Spleen (tissue), 11 donors: Measurements from ENCODE around the gene AGK. TPM values are rescaled to one million over a fixed set of nuclear protein-coding genes. Genes with fewer than 3 reads are reported as not detected.

Experiments
- DNase-seq: peaks from one replicate; pipeline ENCODE4 v3.0.0-alpha.2; 2020
- H3K27ac ChIP-seq, 8 donors: fragments of 200-600 bp; sonication (generic) in 7 of 8; 1 replicate in 4 of 8; 2 replicates in 4 of 8; pipeline versions ENCODE4 v1.5.0 to v1.8.0; 2016 to 2021; ENCODE audit warnings: inconsistent platforms in 4 of 8, mild to moderate bottlenecking in 4 of 8, moderate library complexity in 1 of 8
- H3K27me3 ChIP-seq, 7 donors: fragments of 200-600 bp; sonication (generic) in 6 of 7; replicated peaks in 1 of 7; 1 replicate in 4 of 7; 2 replicates in 3 of 7; pipeline versions ENCODE4 v1.5.0 to v1.8.0; 2016 to 2021; ENCODE audit warnings: inconsistent platforms in 3 of 7, mild to moderate bottlenecking in 1 of 7
- H3K36me3 ChIP-seq, 6 donors: fragments of 200-600 bp; sonication (generic) in 5 of 6; 1 replicate in 4 of 6; 2 replicates in 2 of 6; pipeline versions ENCODE4 v1.5.0 to v1.8.0; 2016 to 2021; ENCODE audit warnings: inconsistent platforms in 2 of 6
- H3K4me1 ChIP-seq, 6 donors: fragments of 200-600 bp; sonication (generic) in 5 of 6; 1 replicate in 3 of 6; 2 replicates in 3 of 6; pipeline versions ENCODE4 v1.5.0 to v1.8.0; 2016 to 2021; ENCODE audit warnings: inconsistent platforms in 3 of 6
- H3K4me3 ChIP-seq, 8 donors: fragments of 200-600 bp; sonication (generic) in 7 of 8; 1 replicate in 4 of 8; 2 replicates in 4 of 8; pipeline versions ENCODE4 v1.5.0 to v1.8.0; 2016 to 2021; ENCODE audit warnings: inconsistent platforms in 4 of 8, mild to moderate bottlenecking in 4 of 8, moderate library complexity in 2 of 8
- H3K9me3 ChIP-seq, 8 donors: fragments of 200-600 bp; sonication (generic) in 7 of 8; 1 replicate in 4 of 8; 2 replicates in 4 of 8; pipeline versions ENCODE4 v1.5.0 to v1.8.0; 2016 to 2021; ENCODE audit warnings: inconsistent platforms in 4 of 8
- POLR2A ChIP-seq, 3 donors: fragments of 450-650 bp; IDR thresholded peaks; one replicate each; pipeline ENCODE4 v1.5.1; 2017; ENCODE audit warnings: antibody characterized with exemption in 3 of 3, mild to moderate bottlenecking in 1 of 3
- POLR2AphosphoS5 ChIP-seq, 3 donors: sonication (generic); formaldehyde crosslinking; IDR thresholded peaks; one replicate each; pipeline ENCODE4 v1.5.1; 2017; ENCODE audit warnings: antibody characterized with exemption in 3 of 3
- WGBS, 5 donors: extraction: QIAGEN DNeasy Blood & Tissue Kit in 3 of 5; methylation state at CpG; one replicate each; pipeline versions ENCODE4 v1.1.5 to v1.1.7; 2013 to 2018; 5-methylcytosine and 5-hydroxymethylcytosine counted together
- intact Hi-C: fragments of 100-400 bp; cut with DNase I; formaldehyde crosslinking; loops from one replicate; pipeline ENCODE4 v1.15.0; 2023; ENCODE audit warnings: low total_unique reads
- polyA plus RNA-seq, 3 donors: library from polyadenylated mRNA; stranded (reverse); fragments of 200-250 nt; gene quantifications; one replicate each; pipeline ENCODE4 v1.2.1, GENCODE V29; 2013
- total RNA-seq, 7 donors: library from RNA; depleted of rRNA in 3 of 7; stranded (reverse); fragments of >200 nt in 3 of 7; fragmentation: NEBNext Ultra II Directional in 4 of 7; extraction: Animal tissue kit (Norgen Biotek cat#: 25700) in 4 of 7; gene quantifications; one replicate each; pipeline versions ENCODE4 v1.1.0 to v1.2.1, GENCODE V29; 2016 to 2021
- TF ChIP-seq, protein P1 (sequence below), 11 experiments: fragments of 200-600 bp in 7 of 11; fragments of 450-650 bp in 4 of 11; sonication (generic) in 4 of 11; IDR thresholded peaks in 8 of 11; conservative IDR thresholded peaks in 3 of 11; 1 replicate in 7 of 11; 2 replicates in 4 of 11; pipeline versions ENCODE4 v1.4.0 to v1.8.0; 2016 to 2021; ENCODE audit warnings: antibody characterized with exemption in 11 of 11, inconsistent platforms in 4 of 11, mild to moderate bottlenecking in 1 of 11
- donor health status: healthy with polysubstance abuse.
- donor health status: DM: no; HTN: no; CAD: no; lungs with moderate emphysema.
- donor health status: DM: no; HTN: no; CAD: no.
- donor health status: Bipolar disorder and iron deficiency.
- donor health status: healthy.
- donor health status: DM: no; HTN: no; CAD: no.
- donor health status: DM: yes; HTN: yes; CAD: no.

Gene AGK
- total and polyA plus RNA-seq, 10 donors, result 11.0 to 35.5 (median 24.0) TPM

- H3K36me3 ChIP-seq, result peaks cover 0 to 54% (median 6%) of the 10 kb centered on the region in 6 donors
- H3K27ac ChIP-seq, result peak overlapping the region in 1 of 8 donors; percentile 1
- WGBS, 5 donors, result 81 to 97% (median 96%) methylated on average over 3 of the region's 3 CpGs
- TF ChIP-seq, protein P1, sequence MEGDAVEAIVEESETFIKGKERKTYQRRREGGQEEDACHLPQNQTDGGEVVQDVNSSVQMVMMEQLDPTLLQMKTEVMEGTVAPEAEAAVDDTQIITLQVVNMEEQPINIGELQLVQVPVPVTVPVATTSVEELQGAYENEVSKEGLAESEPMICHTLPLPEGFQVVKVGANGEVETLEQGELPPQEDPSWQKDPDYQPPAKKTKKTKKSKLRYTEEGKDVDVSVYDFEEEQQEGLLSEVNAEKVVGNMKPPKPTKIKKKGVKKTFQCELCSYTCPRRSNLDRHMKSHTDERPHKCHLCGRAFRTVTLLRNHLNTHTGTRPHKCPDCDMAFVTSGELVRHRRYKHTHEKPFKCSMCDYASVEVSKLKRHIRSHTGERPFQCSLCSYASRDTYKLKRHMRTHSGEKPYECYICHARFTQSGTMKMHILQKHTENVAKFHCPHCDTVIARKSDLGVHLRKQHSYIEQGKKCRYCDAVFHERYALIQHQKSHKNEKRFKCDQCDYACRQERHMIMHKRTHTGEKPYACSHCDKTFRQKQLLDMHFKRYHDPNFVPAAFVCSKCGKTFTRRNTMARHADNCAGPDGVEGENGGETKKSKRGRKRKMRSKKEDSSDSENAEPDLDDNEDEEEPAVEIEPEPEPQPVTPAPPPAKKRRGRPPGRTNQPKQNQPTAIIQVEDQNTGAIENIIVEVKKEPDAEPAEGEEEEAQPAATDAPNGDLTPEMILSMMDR (IDR thresholded peaks at IDR 0.05 in 8 of 11, conservative IDR thresholded peaks at IDR 0.05 in 3 of 11), result no peak
- TF ChIP-seq POLR2A (IDR thresholded peaks at IDR 0.05), result no peak
- TF ChIP-seq POLR2AphosphoS5 (IDR thresholded peaks at IDR 0.05), result no peak
- no peaks in the 10 kb centered on the region for H3K4me1 ChIP-seq
- H3K4me3 ChIP-seq, result no peak overlapping the region
- intact Hi-C loops, result no loop called here
- no peaks in the 10 kb centered on the region for H3K27me3 ChIP-seq
- no peaks in the 10 kb centered on the region for H3K9me3 ChIP-seq
- no peak for DNase-seq
Measured at GRCh38 chr7:141590071-141590470, 38.9 kb downstream of the AGK start.

DNA sequence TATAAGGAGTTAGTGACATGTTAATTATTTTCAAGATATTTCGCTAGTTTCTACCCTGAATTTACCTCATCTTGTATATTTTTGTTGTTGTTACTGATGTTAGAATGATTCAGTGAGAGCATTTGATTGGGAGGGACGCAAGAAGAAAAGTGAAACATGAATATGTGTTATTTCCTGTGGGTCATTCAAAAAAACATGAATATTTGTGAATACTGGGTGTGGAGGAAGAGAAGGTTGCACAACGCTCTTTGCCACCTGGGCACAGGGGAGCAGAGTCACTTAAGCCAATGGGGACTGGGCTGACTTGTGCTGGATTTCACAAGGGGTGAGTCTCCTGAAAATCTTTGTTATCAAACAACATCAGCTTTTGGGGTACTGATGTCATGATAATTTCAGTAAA, 39.5 kb downstream of the AGK start:
- H3K4me3 ChIP-seq, result no peak overlapping the region
- H3K27me3 ChIP-seq, result no peaks in the 10 kb centered on the region
- H3K4me1 ChIP-seq, result no peaks in the 10 kb centered on the region
- TF ChIP-seq POLR2A (IDR thresholded peaks at IDR 0.05) (no peak), POLR2AphosphoS5 (IDR thresholded peaks at IDR 0.05) (no peak)
- TF ChIP-seq, protein P1 (IDR thresholded peaks at IDR 0.05 in 8 of 11, conservative IDR thresholded peaks at IDR 0.05 in 3 of 11), result no peak
- H3K36me3 ChIP-seq, result peaks cover 0 to 56% (median 8%) of the 10 kb centered on the region in 6 donors
- no peak for DNase-seq
- WGBS, 5 donors, result 69 to 88% (median 82%) methylated on average over 3 of the region's 3 CpGs
- H3K27ac ChIP-seq, result peak overlapping the region in 1 of 8 donors; percentile 1
- intact Hi-C loops, result no loop called here
- H3K9me3 ChIP-seq, result no peaks in the 10 kb centered on the region

GRCh38 chr7:141593134-141593533, 41.9 kb downstream of the AGK start:
- Histone ChIP-seq H3K4me3 (no peak overlapping the region), H3K27ac (no peak overlapping the region), H3K36me3 (peaks cover 0 to 64% (median 9%) of the 10 kb centered on the region in 6 donors), H3K27me3 (no peaks in the 10 kb centered on the region), H3K4me1 (no peaks in the 10 kb centered on the region), H3K9me3 (no peaks in the 10 kb centered on the region)
- WGBS, 5 donors, result 46 to 64% (median 57%) methylated on average over 2 of the region's 2 CpGs
- DNase-seq, result no peak
- intact Hi-C loops, result no loop called here
- TF ChIP-seq, protein P1 (IDR thresholded peaks at IDR 0.05 in 8 of 11, conservative IDR thresholded peaks at IDR 0.05 in 3 of 11), result no peak
- TF ChIP-seq POLR2A (IDR thresholded peaks at IDR 0.05) (no peak), POLR2AphosphoS5 (IDR thresholded peaks at IDR 0.05) (no peak)

- Histone ChIP-seq H3K4me3 (no peak overlapping the region), H3K9me3 (no peaks in the 10 kb centered on the region), H3K36me3 (peaks cover 0 to 81% (median 15%) of the 10 kb centered on the region in 6 donors), H3K27ac (no peak overlapping the region), H3K4me1 (no peaks in the 10 kb centered on the region), H3K27me3 (no peaks in the 10 kb centered on the region)
- no peak for TF ChIP-seq POLR2A (IDR thresholded peaks at IDR 0.05)
- no peak for TF ChIP-seq POLR2AphosphoS5 (IDR thresholded peaks at IDR 0.05)
- TF ChIP-seq, protein P1 (IDR thresholded peaks at IDR 0.05 in 8 of 11, conservative IDR thresholded peaks at IDR 0.05 in 3 of 11), result no peak
- WGBS, 5 donors, result 85 to 97% (median 94%) methylated on average over 2 of the region's 2 CpGs
- intact Hi-C loops, result no loop called here
- no peak for DNase-seq
Measured at GRCh38 chr7:141597966-141598365, 46.8 kb downstream of the AGK start.
